DMS79 treated with DMSO at 0.1 percent for 48 hours (cell line): Measurements from ENCODE around the gene MRAP.

Experiments
- DNase-seq: peaks from one replicate; lab custom pipeline; 2025; lab: John Stamatoyannopoulos, UW

The MRAP gene

DNA sequence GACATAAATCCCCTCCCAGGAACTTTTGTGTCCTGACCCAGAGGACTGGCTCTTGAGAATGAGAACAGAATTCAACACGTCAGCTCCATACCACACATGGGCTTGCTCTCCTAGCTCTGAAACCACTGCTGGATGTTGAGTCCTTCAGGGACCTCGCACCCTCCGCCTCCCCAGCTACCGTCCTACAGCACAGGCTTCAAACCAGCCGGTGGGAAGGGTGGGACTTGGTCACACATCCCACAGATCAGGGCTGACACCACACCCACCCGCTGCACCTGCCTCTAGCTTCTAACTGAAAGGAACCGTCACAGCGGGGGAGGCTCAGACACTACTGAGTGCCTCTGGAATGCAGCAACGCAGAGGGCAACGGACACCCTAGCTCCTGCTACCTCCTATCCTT, 24.0 kb downstream of the MRAP start:
- DNase-seq, result no peak

DNA sequence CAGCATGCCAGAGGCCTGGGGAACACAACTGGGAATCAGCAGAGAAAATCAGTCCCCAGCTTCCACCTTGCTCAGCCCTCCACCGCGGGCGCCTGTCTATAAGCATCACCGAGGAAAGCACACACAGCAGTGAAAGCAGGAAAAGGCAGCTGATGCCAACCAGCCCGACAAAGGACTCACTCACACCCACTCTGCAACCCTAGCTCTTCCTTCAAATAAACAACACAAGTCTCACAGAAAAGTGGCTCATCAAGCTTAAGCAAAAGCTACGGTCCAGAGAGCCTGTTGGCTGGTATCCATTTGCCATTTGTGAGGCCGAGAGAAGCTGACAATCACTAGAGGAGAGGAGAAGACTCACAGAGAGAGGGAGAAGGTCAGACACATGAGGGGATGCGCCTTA, 27.1 kb downstream of the MRAP start:
- peak; percentile 70 for DNase-seq

DNA sequence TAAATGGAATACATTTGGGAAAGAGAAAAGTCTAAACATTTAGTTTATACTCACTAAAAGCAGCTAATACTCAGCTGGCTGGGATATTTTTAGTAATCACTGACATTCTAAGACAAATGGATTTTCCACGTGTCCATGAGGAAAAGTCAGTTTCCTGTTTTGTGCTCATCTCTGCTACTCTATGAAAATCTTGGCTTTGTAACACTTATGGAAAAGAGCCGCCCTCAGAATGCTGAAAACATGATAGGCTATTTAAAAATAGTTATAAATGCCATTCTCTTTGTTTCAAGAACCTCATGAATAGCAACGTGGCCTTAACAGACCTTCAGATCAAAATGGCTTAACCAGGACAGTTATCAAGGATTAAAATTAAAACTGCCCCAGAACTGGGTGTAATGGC, 29.9 kb downstream of the MRAP start:
- DNase-seq, result no peak

DNA sequence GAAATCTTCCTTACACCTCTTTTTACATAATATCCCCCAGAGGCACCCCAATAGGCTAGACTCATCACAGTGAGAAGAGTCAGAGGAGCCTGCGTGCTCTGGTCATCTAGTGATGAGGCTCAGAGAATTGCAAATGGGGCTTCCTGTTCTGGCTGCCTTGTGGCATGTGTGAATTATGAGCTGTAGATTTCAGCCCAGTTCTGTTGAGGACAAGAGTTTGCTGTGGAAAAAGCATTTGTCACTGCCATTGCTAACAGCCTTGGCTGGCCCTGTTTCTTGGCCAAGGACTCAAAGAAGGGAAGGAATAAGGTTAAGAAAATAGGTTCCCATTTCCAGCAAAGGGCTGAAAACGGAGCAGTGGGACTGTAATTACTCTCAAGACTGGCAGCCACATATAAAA, 30.7 kb downstream of the MRAP start:
- DNase-seq, result no peak

DNA sequence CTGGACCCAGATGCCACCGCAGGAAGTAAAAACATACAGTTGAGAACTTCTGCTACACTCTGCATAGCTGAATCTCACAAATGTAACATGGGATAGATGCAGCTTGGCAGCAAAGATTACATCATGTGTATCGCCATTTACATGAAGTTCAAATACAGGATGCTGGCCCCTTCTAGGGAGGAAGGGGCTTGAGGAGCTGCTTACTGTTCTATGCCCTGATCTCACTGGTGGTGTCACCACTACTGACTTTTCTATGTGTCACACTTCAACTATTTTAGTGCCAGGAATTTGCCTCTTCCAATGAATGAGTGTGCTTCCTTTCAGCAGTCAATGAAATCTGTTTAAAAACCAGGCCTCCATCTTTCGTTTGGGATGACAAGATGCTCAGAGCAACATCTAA, 31.1 kb downstream of the MRAP start:
- DNase-seq, result no peak

DNA sequence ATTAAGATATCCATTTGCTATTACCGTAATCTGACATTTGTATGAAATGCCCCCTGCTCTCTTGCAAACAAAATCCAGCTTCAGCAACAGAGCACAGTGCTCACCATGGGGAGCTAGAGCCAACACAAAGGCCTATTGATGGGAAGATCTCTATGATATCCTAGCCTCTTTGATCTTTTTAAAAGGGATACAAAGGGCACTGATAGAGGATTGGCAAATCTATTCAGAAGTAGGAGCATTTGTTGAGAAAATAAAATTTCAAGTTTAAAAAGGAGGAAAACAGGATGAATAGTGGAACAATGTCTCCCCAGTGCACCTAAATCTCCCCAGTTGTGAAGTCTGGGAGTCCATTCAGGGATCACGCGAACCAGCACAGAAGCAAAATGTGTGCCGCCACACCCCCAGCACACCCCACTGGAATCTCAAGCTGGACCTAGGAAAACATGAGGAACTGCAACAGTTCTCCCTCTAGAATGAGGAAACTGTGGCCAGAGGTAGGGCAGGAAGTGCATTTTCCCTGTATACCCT, 32.2 kb downstream of the MRAP start:
- DNase-seq, result no peak

DNA sequence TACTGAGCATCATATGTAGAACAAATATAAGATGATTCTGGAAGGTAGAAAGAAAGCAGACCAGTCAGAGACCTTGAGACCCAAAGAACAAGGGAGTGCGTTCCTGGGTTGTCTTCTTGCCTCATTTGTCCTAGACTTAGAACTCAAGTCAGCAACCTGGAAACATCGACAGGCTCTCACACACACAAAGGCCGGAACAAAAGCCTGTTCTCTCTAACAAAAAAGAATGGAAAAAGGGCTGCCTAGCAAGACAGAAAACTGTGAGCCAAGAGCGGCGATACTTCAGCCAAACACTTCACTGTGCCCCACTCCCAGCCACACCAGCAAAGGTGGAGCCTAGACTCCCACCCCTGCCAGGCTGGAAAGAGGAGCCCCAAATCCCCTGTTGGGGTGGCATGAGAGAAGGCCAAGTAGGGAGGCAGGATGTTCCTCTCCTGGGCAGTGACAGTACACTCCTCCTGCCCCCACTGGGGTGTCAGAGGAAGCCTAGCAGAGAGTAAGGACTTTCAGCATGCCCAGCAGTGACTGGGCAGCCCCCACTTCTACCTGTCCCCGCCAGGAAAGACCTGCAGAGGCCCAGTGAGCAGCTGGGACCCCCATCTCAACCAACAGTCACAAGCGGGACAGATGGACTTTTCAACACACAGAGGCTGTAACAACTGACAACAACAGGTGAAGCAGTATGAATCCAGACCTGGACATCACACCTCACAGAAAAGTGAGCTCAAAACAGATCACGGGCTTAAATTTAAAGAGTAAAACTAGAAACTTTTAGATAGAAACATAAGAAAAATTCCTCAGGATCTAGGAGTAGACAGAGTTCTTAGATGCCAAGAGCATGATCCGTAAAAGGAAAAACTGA, 33.0 kb downstream of the MRAP start:
- DNase-seq, result no peak

DNA sequence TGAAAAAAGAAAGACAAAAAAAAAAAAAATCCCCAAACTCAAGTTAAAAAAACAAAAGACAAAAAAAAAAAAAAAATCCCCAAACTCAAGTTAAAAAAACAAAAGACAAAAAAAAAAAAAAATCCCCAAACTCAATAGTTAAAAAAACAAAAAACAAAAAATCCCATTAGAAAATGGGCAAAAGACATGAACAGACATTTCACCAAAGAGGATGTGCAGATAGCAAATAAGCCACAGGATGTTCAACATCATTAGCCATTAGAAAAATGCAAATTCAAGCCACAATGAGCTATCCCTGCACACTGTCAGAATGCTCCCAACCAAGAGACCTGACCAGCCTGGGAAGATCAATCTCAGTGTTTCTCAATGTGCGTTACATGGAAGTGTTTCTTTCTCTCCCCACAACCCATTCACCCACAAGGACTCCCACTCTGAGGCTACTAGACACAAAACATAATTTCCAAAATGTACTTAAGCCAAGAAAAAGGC, 33.9 kb downstream of the MRAP start:
- no peak for DNase-seq

DNA sequence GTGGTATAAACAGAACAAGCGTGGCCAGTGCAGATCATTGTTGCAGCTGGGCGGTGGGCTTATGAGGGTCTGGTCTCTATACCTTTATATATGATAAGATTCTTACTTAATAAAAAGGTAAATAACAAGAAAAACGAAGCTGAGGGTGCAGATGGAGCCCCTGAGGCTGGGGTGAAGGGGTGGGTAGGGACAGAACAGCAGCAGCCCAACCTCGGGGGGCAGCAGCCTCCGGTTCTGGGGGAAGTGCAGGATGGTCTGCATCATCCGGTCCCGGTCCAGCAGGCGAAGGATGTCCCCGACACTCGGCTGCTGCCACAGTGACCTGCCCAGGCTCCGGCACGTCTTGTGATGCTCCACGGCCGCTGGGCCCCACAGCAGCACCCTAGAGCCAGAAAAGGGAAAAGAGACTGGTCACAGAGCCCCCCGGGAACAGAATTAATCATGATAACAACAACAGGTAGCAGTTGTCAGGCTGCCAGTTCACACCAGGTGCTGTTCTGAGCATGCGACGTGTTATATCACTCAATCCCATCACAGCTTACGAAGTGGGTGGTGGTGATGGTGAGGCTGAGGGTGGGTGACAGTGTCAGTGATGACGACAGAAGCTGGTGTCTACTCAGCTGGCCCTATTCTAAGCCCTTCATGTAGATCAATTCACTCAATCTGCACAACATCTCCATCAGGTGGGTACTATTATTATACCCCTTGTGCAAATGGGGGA, 35.5 kb downstream of the MRAP start:
- DNase-seq, result no peak

DNA sequence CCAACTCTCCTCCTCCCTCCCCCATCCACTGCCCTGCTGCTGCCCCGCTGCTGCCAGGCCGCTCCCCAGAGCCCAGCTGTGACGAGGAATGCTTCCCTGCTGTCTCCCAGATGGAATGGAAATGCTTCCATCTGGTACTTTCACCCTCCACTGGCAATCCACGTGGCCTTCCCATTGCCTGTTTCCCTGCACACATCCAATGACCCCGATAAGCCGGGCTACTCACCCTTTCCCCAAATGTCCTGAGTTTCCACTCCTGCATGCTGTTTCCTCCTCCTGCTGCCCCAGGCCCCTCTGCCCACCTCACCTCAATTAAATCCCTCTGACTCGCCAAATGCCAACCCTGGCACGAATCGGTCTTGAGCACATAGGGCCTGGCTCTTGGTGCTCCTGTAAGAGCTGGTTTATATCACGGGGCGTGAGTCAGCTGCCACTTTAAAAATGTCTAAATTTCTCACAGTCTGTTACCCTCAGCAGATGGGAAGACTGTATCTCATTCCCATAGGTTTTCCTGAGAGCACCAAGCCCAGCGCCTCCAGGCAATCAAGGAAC, 36.4 kb downstream of the MRAP start:
- DNase-seq, result no peak

DNA sequence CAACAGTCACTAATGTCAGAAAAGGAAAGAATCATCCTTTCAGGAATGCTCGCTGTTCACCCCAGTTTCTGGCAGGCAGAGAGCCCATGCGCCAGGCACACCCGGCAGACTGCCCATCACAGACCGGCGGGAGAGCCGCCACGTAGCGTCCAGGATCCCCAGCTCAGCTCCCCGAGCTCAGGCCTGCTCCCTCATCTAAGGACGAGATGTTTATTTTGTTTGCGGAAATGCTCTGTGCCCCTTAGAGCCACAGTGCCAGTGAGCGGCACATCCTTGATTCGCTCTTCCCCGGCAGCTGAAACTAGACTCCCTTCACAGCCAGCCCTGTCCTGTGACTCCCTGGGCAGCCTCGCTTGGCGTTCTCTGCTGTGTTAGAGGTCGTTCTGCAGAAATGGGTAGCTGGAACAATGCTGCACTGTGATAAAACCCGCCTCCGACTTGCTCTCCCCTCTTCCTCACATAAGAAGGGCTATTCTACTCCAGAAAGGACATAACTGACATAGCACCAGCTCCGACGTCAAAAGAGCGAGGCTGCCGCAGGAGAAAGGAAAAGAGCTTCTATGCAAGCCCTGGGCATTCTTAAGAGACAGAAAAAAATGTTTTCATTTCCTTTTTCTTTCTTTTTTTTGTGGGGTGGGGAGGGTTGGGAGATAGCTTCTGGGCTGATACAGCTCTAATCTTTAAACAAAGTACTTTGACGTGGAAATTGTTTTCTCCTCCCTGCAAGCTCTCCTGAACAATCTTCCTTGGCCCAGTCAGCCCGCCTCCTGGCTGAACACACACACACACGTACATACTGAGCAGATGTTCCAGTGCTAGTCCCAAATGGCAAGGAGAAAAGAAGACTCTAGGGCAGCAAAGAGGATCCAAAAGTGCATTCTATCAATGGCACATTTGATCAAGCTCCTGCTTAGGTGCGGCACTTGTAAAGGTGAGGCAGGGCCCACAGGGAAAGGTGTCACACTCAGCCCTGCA, 37.2 kb downstream of the MRAP start:
- no peak for DNase-seq

DNA sequence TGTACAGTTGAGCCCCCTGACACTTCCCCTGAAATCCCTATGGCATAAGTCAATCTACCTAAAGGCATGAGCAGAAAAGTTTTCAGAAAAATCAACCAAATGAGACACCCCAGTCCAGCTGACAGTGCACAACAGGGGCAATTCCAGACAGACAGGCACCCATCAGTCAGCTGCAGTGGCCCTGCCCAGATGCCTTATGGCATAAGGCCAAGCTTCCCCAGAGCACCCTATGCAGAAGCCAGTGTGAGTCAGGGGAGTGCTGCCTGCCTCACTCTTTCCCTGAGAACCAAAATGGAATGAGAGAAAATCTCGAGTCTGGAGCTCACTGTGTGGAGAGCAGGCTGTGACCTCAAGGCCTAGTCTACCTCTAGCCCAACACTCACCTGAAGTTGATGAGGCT, 38.1 kb downstream of the MRAP start:
- no peak for DNase-seq

DNA sequence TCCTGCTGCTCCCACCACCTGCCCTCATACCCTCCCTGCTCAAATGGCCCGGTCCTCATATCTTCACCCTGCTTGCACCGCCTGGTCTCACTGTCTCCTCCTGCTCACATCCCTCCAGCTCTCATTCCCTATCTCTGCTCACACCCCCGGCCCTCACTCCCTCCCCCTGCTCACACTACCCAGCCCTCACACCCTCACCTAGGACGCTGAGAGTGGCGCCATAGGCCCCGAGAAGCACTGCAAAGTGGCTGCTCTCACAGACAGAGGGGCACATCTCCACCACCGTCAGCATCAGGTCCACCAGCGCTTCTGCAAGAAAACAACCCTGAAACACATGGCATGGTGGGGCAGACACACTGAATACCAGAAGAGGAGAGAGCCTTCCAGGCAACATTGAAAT, 38.6 kb downstream of the MRAP start:
- no peak for DNase-seq

DNA sequence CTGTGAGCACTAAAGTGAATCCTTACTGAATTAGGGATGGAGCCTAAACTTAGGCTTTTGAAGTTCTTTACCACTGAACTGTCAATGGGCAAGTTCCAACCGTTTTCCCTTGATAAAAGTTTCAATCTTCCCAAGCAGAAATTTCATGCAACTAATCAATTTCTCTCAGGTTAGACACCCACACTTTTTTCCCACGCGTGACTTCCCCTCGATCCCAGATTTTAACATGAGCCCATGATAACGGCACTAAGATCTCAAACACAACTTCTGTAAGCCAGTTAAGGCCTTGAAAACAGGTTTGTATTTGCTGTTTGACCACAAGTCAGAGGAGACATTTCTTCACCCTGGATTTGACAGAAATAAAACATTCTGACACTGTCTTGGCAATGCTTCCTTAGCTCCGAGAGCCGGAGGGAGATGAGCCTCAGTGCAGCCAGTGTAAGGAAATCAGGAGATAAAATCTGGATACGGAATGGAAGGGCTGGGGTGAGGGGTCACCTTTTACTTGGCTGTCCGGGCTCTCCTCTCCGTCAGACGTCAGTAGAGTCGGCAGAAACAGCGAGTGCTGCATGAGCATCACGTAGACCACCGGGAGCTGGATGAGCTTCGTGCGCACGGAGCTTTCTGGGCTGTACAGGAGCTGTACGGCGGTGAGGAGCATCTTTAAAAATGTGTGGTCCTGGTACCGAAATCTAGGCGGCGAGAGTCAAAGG, 39.7 kb downstream of the MRAP start:
- DNase-seq, result no peak

DNA sequence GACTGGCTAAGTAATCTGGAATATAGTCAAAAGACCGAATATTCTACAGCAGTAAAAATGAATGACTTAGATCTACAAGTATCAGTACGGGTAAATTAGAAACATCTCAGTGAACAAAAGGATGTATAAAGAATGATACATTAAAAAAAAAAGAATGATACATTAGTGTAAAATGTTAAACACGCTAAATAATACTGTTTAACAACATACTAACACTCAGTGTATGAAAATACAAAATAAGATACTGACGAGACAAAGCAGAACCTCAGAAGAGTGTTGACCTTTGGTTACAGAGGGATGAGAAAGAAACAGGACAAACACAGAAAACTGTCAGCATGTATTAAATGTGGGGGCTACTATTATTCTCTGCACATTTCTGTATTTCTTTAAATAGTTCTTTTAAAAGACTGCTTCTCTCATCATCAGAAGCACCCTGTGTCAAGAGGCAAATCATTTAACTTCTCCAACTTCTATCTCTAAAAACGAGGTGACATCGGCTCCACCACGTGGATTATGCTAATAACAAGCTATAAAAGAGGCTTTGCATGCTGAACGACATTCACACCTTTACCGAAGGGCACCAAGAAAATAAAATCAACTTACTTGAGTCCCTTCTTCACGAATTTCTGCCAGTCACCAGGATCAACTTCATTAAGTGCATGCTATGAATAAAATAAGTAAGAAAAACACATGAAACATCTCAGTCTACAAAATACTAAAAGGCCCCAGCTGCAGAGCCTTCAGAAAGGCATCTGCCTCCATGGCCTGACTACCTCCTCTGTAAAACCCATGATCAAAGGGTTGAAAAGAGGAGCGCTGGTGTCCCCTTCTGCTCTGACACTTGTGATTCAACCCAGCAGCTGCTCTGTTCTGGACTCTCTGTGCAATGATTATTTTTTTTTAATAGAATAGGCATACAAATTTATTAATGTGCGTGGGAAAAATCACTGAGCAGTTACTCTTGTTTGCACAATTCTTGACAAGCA, 42.5 kb downstream of the MRAP start:
- no peak for DNase-seq

DNA sequence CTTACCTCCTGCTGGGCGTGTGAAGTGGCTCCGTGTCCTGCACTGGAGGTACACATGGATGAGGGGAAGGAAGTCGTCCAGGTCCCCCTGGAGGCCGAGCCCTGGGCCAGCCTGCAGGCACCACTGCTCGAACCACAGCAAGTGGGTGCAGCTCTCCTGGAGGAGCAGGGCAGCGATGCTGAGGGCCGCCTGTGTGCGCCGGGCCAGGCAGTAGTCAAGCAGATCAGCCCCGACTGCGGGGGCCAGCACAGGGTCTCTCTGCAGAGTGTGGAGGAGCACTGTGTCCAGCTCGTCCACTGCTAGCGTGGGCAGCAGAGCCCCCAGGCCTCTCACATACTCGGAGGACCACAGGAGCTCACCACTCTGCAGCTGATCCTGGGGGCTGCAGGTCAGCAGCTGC, 48.3 kb downstream of the MRAP start:
- DNase-seq, result no peak

DNA sequence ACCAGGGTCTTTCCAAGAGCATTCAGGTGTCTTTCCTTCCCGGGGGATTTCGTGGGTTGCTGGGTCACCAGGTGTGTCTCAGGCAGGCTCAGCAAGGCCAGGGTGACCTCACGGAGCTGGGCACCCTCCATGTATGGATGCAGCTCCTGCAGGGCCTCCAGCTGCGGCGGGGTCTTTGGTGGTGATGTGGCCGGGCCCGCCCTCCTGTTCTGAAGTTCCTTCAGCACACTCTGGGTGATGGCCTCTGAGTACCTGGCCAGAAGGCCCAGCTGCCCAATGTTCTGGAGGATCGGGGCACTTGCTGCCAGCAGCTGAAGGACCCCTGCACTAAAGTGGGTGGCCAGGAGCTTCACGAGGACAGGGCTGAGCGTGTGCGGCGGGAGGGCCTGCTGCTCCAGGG, 48.7 kb downstream of the MRAP start:
- no peak for DNase-seq

DNA sequence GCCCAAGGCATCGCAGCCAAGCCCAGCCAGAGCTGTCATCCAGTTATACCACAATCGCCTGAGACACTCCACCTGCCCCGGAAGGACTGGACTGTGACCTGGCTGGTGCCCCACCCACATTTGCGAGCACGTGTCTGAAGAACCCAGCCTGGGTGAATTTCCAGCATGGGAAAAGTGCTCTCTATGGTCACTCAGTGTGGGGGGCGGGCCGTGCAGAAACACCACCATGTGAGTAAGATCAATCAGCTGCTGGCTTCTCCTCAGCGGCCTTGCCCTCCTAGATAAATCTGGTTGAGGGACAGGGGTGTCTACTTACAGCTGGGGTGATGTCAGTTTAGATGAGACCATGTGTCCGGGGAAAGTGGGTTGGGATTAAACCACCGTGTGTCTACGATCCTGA, 49.3 kb downstream of the MRAP start:
- DNase-seq, result no peak

DNA sequence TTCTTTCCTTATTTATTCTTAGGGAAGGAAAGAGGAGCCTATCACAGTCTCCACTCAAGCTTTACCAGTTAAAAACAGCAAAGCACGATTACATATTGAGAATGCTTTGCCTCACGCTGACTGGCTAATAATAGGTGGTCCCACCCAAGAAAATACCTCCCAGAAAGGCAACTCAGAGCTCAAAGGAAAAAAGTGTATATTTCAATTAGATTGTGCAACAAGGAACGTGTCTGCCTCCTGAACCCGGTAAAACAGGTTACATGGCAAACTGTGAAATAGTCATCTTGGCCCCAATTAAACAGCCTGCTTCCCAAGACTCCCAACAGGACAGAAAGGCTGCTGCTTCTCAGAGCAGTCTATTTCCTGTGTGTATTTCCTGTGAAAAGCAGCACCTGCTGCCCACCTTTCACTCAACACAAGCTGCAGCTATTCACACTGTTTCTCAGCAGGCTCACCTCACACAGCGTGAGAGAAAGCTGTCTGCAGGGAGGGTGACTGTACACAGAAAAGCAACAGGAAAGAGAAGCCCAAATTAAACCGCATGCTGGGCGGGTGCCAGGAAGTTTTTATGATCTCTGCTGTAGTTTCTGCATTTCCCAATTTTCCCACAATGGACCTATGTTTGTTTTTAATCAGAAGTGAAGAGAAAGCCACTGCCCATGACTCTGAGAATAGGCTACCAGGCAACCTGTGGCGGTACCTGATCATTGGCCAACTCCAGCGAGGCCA, 50.1 kb downstream of the MRAP start:
- DNase-seq, result no peak
